Astrocyte (in vitro differentiated cells and primary cell): ENCODE results near the gene ZDHHC11. TPM values are rescaled to one million over a fixed set of nuclear protein-coding genes. Genes with fewer than 3 reads are reported as not detected.
A peak's percentile ranks its signal among the peaks of the same experiment; 100 is the strongest.

Experiments used
- DNase-seq: peaks from one replicate; pipeline ENCODE4 v3.0.0-alpha.2; 2010; ENCODE audit warnings: low read depth
- FAIRE-seq: peaks from 2 replicates; lab custom pipeline; 2011; peaks lifted over from hg19 to GRCh38; lab: Jason Lieb, UNC
- H2AFZ ChIP-seq: 2 replicates; pipeline ENCODE4 v1.6.0; 2012; ENCODE audit warnings: low read depth, low read length, inconsistent platforms
- H3K27ac ChIP-seq: 2 replicates; pipeline ENCODE4 v1.5.1; 2011; ENCODE audit warnings: low read depth, low read length, inconsistent platforms
- H3K27me3 ChIP-seq: 2 replicates; pipeline ENCODE4 v1.6.0; 2011; ENCODE audit warnings: low read length, inconsistent platforms; ENCODE audit not compliant: insufficient read depth
- H3K36me3 ChIP-seq: 2 replicates; pipeline ENCODE4 v1.5.1; 2011; ENCODE audit warnings: low read length, inconsistent platforms; ENCODE audit not compliant: insufficient read depth
- H3K4me1 ChIP-seq: 2 replicates; pipeline ENCODE4 v1.5.1; 2011; ENCODE audit warnings: low read length, inconsistent platforms; ENCODE audit not compliant: insufficient read depth
- H3K4me2 ChIP-seq: 2 replicates; pipeline ENCODE4 v1.6.0; 2012; ENCODE audit warnings: low read length, inconsistent platforms
- H3K4me3 ChIP-seq: 2 replicates; pipeline ENCODE4 v1.5.1; 2011; ENCODE audit warnings: low read depth, mild to moderate bottlenecking, low read length, inconsistent platforms; ENCODE audit not compliant: insufficient read depth
- H3K79me2 ChIP-seq: 2 replicates; pipeline ENCODE4 v1.6.0; 2012; ENCODE audit warnings: mild to moderate bottlenecking, low read length, inconsistent platforms; ENCODE audit not compliant: insufficient read depth
- H3K9ac ChIP-seq: 2 replicates; pipeline ENCODE4 v1.6.0; 2012; ENCODE audit warnings: mild to moderate bottlenecking, low read length, inconsistent platforms
- H3K9me3 ChIP-seq: 2 replicates; pipeline ENCODE4 v1.5.1; 2012; ENCODE audit warnings: low read depth, mild to moderate bottlenecking, low read length, inconsistent platforms; ENCODE audit not compliant: insufficient read depth
- H4K20me1 ChIP-seq: 2 replicates; pipeline ENCODE4 v1.6.0; 2012; ENCODE audit warnings: low read length, inconsistent platforms; ENCODE audit not compliant: insufficient read depth
- H3K27ac Mint-ChIP-seq: one replicate; pipeline ENCODE4 v1.8.0; 2021; ENCODE audit warnings: mild to moderate bottlenecking, mixed read lengths; ENCODE audit not compliant: unreplicated experiment
- H3K27me3 Mint-ChIP-seq: one replicate; pipeline ENCODE4 v1.8.0; 2021; ENCODE audit warnings: low read depth, mixed read lengths; ENCODE audit not compliant: unreplicated experiment
- H3K36me3 Mint-ChIP-seq: one replicate; pipeline ENCODE4 v1.8.0; 2021; ENCODE audit warnings: low read depth, mixed read lengths; ENCODE audit not compliant: unreplicated experiment
- H3K4me1 Mint-ChIP-seq: one replicate; pipeline ENCODE4 v1.8.0; 2021; ENCODE audit warnings: low read depth, mixed read lengths; ENCODE audit not compliant: unreplicated experiment
- H3K4me3 Mint-ChIP-seq: one replicate; pipeline ENCODE4 v1.8.0; 2021; ENCODE audit warnings: mild to moderate bottlenecking, moderate library complexity, mixed read lengths; ENCODE audit not compliant: unreplicated experiment
- H3K9me3 Mint-ChIP-seq: one replicate; pipeline ENCODE4 v1.8.0; 2021; ENCODE audit warnings: mild to moderate bottlenecking, mixed read lengths; ENCODE audit not compliant: unreplicated experiment
- CTCF ChIP-seq: IDR thresholded peaks from 2 replicates; pipeline ENCODE4 v1.5.1; 2011; ENCODE audit warnings: low read depth, mild to moderate bottlenecking, inconsistent platforms, low read length, moderate library complexity; ENCODE audit not compliant: insufficient read depth
- EZH2 ChIP-seq: IDR thresholded peaks from 2 replicates; pipeline ENCODE4 v1.6.1; 2012; ENCODE audit warnings: mild to moderate bottlenecking, low read length, inconsistent platforms; ENCODE audit not compliant: insufficient read depth
- total RNA-seq: library from RNA; stranded (reverse); gene quantifications from 2 replicates; pipeline ENCODE4 v1.2.1, GENCODE V29; 2021

Gene ZDHHC11
- total RNA-seq, 1 donor from 2014 or later, result 15.9 TPM

GRCh38 chr5:856531-857425 is 6.0 kb upstream of the ZDHHC11 start:
- Histone ChIP-seq H4K20me1 (peaks cover 27% of the 10 kb centered on the region), H3K4me1 (no peaks in the 10 kb centered on the region), H3K36me3 (no peaks in the 10 kb centered on the region), H3K9me3 (no peaks in the 10 kb centered on the region), H3K79me2 (no peaks in the 10 kb centered on the region), H3K27ac (no peak overlapping the region), H2AFZ (no peak overlapping the region), H3K4me3 (no peak overlapping the region), H3K4me2 (no peak overlapping the region), H3K9ac (no peak overlapping the region), H3K27me3 (peaks cover 6% of the 10 kb centered on the region)
- no peak for FAIRE-seq
- Mint-ChIP-seq H3K36me3 (peaks cover 6% of the 10 kb centered on the region), H3K4me1 (no peaks in the 10 kb centered on the region), H3K4me3 (no peak overlapping the region), H3K27ac (no peak overlapping the region), H3K9me3 (peaks cover 1% of the 10 kb centered on the region), H3K27me3 (peaks cover 14% of the 10 kb centered on the region)
- peak; percentile 5 for DNase-seq
- no peak for TF ChIP-seq CTCF
- no peak for TF ChIP-seq EZH2

- Histone ChIP-seq H3K27me3 (peaks cover 8% of the 10 kb centered on the region), H3K4me2 (no peak overlapping the region), H3K79me2 (no peaks in the 10 kb centered on the region), H3K4me3 (no peak overlapping the region), H3K9ac (no peak overlapping the region), H4K20me1 (peaks cover 23% of the 10 kb centered on the region), H3K4me1 (no peaks in the 10 kb centered on the region), H3K9me3 (no peaks in the 10 kb centered on the region), H3K36me3 (no peaks in the 10 kb centered on the region), H3K27ac (no peak overlapping the region), H2AFZ (no peak overlapping the region)
- DNase-seq, result peak; percentile 6
- FAIRE-seq, result peak; percentile 74
- Mint-ChIP-seq H3K4me1 (no peaks in the 10 kb centered on the region), H3K27ac (no peak overlapping the region), H3K9me3 (peaks cover 1% of the 10 kb centered on the region), H3K36me3 (peaks cover 6% of the 10 kb centered on the region), H3K4me3 (no peak overlapping the region), H3K27me3 (peaks cover 14% of the 10 kb centered on the region)
- TF ChIP-seq EZH2 (no peak), CTCF (no peak)
Observed at GRCh38 chr5:855771-856530, 5.2 kb upstream of the ZDHHC11 start.
